Breast epithelium (tissue), 4 donors: ENCODE measurements around the gene CBARP. TPM values are rescaled to one million over a fixed set of nuclear protein-coding genes. Genes with fewer than 3 reads are reported as not detected.

Experiments used
- DNase-seq, 2 donors: peaks; one replicate each; pipeline ENCODE4 v3.0.0-alpha.2; 2019; ENCODE audit warnings: low spot score in 2 of 2
- H3K27ac ChIP-seq, 2 donors: fragments of 200-600 bp; sonication (generic) in 1 of 2; one replicate each; pipeline ENCODE4 v1.5.1; 2016 to 2019; ENCODE audit warnings: mild to moderate bottlenecking in 1 of 2
- H3K27me3 ChIP-seq, 2 donors: fragments of 200-600 bp; sonication (generic) in 1 of 2; one replicate each; pipeline versions ENCODE4 v1.5.1 to v1.6.0; 2017 to 2019; ENCODE audit warnings: control low read depth in 1 of 2, mild to moderate bottlenecking in 1 of 2
- H3K36me3 ChIP-seq: fragments of 200-600 bp; one replicate; pipeline ENCODE4 v1.5.1; 2019
- H3K4me1 ChIP-seq, 2 donors: fragments of 200-600 bp; sonication (generic); one replicate each; pipeline ENCODE4 v1.5.1; 2016 to 2019; ENCODE audit warnings: control low read depth in 1 of 2
- H3K4me3 ChIP-seq, 3 donors: fragments of 200-600 bp; sonication (generic); 1 replicate in 2 of 3; 2 replicates in 1 of 3; pipeline ENCODE4 v1.5.1; 2016 to 2019; ENCODE audit warnings: mild to moderate bottlenecking in 3 of 3, moderate library complexity in 2 of 3
- H3K9me3 ChIP-seq, 2 donors: fragments of 200-600 bp; sonication (generic) in 1 of 2; one replicate each; pipeline ENCODE4 v1.5.1; 2016 to 2019; ENCODE audit warnings: control low read depth in 1 of 2
- POLR2A ChIP-seq: fragments of 450-650 bp; IDR thresholded peaks from one replicate; pipeline ENCODE4 v1.6.1; 2016; ENCODE audit warnings: antibody characterized with exemption, mild to moderate bottlenecking, moderate library complexity
- POLR2AphosphoS5 ChIP-seq, 3 donors: sonication (generic); formaldehyde crosslinking; IDR thresholded peaks; one replicate each; pipeline ENCODE4 v1.6.1; 2017; ENCODE audit warnings: antibody characterized with exemption in 3 of 3
- intact Hi-C: fragments of 100-400 bp; cut with DNase I; formaldehyde crosslinking; loops from one replicate; pipeline ENCODE4 v1.15.1; 2023; ENCODE audit warnings: low total_unique reads
- total RNA-seq, 3 donors: library from RNA; depleted of rRNA; stranded (reverse); fragments of >200 nt; gene quantifications; one replicate each; pipeline ENCODE4 v1.1.0, GENCODE V29; 2016
- TF ChIP-seq, protein P1 (sequence below), 3 donors: fragments of 450-650 bp; IDR thresholded peaks; one replicate each; pipeline ENCODE4 v1.5.1; 2016 to 2017; ENCODE audit warnings: antibody characterized with exemption in 3 of 3, mild to moderate bottlenecking in 3 of 3, moderate library complexity in 3 of 3

Gene CBARP
- total RNA-seq, 3 donors from 2014 or later: 0.98 to 4.8 TPM; not detected in 1

DNA sequence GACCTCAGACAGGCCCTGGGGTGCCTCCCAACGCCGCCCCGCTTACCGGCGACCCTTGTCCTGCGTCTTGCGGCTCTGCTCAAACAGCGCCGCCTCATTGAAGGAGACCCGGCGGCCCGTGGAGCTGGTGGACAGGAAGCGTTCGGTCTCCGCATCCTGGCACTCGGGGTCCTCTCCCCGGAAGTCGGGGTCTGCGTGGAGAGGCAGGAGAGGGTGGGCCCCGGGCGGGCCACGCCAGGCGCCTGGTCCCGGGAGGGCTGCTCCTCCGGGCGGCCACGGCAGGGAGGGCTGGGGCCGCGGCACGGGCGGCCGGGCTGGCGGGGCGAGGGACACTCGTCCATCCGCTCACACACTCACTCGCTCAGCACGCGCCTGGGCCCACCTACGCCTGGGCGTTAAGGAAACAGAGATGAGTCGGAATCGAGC, 2.8 kb downstream of the CBARP start:
- DNase-seq: no peak
- Histone ChIP-seq H3K27me3 (no peaks in the 10 kb centered on the region), H3K4me3 (no peak overlapping the region), H3K36me3 (no peaks in the 10 kb centered on the region), H3K27ac (no peak overlapping the region), H3K9me3 (no peaks in the 10 kb centered on the region), H3K4me1 (peaks cover 0 to 5% of the 10 kb centered on the region in 2 donors)
- intact Hi-C loops: no loop called here
- TF ChIP-seq POLR2AphosphoS5 (IDR thresholded peaks at IDR 0.05): no peak
- TF ChIP-seq, protein P1, sequence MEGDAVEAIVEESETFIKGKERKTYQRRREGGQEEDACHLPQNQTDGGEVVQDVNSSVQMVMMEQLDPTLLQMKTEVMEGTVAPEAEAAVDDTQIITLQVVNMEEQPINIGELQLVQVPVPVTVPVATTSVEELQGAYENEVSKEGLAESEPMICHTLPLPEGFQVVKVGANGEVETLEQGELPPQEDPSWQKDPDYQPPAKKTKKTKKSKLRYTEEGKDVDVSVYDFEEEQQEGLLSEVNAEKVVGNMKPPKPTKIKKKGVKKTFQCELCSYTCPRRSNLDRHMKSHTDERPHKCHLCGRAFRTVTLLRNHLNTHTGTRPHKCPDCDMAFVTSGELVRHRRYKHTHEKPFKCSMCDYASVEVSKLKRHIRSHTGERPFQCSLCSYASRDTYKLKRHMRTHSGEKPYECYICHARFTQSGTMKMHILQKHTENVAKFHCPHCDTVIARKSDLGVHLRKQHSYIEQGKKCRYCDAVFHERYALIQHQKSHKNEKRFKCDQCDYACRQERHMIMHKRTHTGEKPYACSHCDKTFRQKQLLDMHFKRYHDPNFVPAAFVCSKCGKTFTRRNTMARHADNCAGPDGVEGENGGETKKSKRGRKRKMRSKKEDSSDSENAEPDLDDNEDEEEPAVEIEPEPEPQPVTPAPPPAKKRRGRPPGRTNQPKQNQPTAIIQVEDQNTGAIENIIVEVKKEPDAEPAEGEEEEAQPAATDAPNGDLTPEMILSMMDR (IDR thresholded peaks at IDR 0.05): no peak
- TF ChIP-seq POLR2A: no peak

GRCh38 chr19:1234051-1234954, 3.5 kb downstream of the CBARP start:
- Histone ChIP-seq H3K4me1 (peaks cover 0 to 5% of the 10 kb centered on the region in 2 donors), H3K27ac (no peak overlapping the region), H3K36me3 (no peaks in the 10 kb centered on the region), H3K4me3 (no peak overlapping the region), H3K9me3 (no peaks in the 10 kb centered on the region), H3K27me3 (no peaks in the 10 kb centered on the region)
- no peak for DNase-seq
- TF ChIP-seq POLR2AphosphoS5 (IDR thresholded peaks at IDR 0.05) (no peak), POLR2A (no peak)
- TF ChIP-seq, protein P1 (IDR thresholded peaks at IDR 0.05): no peak
- intact Hi-C loops: no loop called here

- DNase-seq: no peak
- no peaks in the 10 kb centered on the region for H3K36me3 ChIP-seq
- no peaks in the 10 kb centered on the region for H3K9me3 ChIP-seq
- no peak for TF ChIP-seq POLR2A
- TF ChIP-seq, protein P1 (IDR thresholded peaks at IDR 0.05): no peak
- TF ChIP-seq POLR2AphosphoS5 (IDR thresholded peaks at IDR 0.05): no peak
- intact Hi-C loops: no loop called here
- no peak overlapping the region for H3K4me3 ChIP-seq
- H3K27me3 ChIP-seq: no peaks in the 10 kb centered on the region
- H3K4me1 ChIP-seq: peaks cover 0 to 5% of the 10 kb centered on the region in 2 donors
- H3K27ac ChIP-seq: no peak overlapping the region
Observed at GRCh38 chr19:1233115-1233667, 4.6 kb downstream of the CBARP start.

- H3K36me3 ChIP-seq: peaks cover 5% of the 10 kb centered on the region
- H3K27ac ChIP-seq: no peak overlapping the region
- TF ChIP-seq POLR2A (no peak), POLR2AphosphoS5 (IDR thresholded peaks at IDR 0.05) (no peak)
- TF ChIP-seq, protein P1 (IDR thresholded peaks at IDR 0.05): no peak
- H3K4me3 ChIP-seq: no peak overlapping the region
- intact Hi-C loops: no loop called here
- no peak for DNase-seq
- no peaks in the 10 kb centered on the region for H3K27me3 ChIP-seq
- H3K9me3 ChIP-seq: no peaks in the 10 kb centered on the region
- peaks cover 0 to 5% of the 10 kb centered on the region in 2 donors for H3K4me1 ChIP-seq
Observed at GRCh38 chr19:1232652-1233072, 5.1 kb downstream of the CBARP start.
